Adrenal gland (tissue), 5 donors: ENCODE data around the gene RASSF8.

Experiments
- CTCF ChIP-seq, 6 experiments: fragments of 450-650 bp in 4 of 6; fragments of 200-600 bp in 2 of 6; sonication (generic) in 1 of 6; IDR thresholded peaks; 1 replicate in 5 of 6; 2 replicates in 1 of 6; pipeline versions ENCODE4 v1.5.1 to v1.8.0; 2016 to 2021; ENCODE audit warnings: antibody characterized with exemption in 6 of 6, mild to moderate bottlenecking in 2 of 6, moderate library complexity in 1 of 6
- POLR2A ChIP-seq, 2 donors: fragments of 450-650 bp; IDR thresholded peaks; one replicate each; pipeline ENCODE4 v1.6.1; 2017; ENCODE audit warnings: antibody characterized with exemption in 2 of 2, mild to moderate bottlenecking in 2 of 2, moderate library complexity in 1 of 2
- donor health status: DM: no; HTN: no; CAD: no.

- TF ChIP-seq CTCF (IDR thresholded peaks at IDR 0.05) (no peak), POLR2A (IDR thresholded peaks at IDR 0.05) (no peak)
Observed at GRCh38 chr12:26043135-26044006, 84.9 kb downstream of the RASSF8 start.
